GM18870 (cell line): ENCODE data around the gene PIRT.

Source experiments
- ATAC-seq: cut with Tn5 transposase; IDR thresholded peaks from one replicate; pipeline ENCODE4 v1.9.1; 2021; ENCODE audit warnings: moderate library complexity; ENCODE audit not compliant: unreplicated experiment

PIRT gene

GRCh38 chr17:10821770-10822169, 16.1 kb downstream of the PIRT start:
- no peak for ATAC-seq

GRCh38 chr17:10821054-10821453, 16.8 kb downstream of the PIRT start:
- no peak for ATAC-seq

- ATAC-seq: no peak
Measured at GRCh38 chr17:10815319-10815718, 22.6 kb downstream of the PIRT start.

- no peak for ATAC-seq
Measured at GRCh38 chr17:10814075-10814474, 23.8 kb downstream of the PIRT start.

- ATAC-seq: no peak
Measured at GRCh38 chr17:10812674-10813073, 25.2 kb downstream of the PIRT start.

GRCh38 chr17:10809605-10810004, 28.3 kb downstream of the PIRT start:
- no peak for ATAC-seq

GRCh38 chr17:10807704-10808128, 30.2 kb downstream of the PIRT start:
- ATAC-seq: no peak

- no peak for ATAC-seq
Measured at GRCh38 chr17:10806545-10807262, 31.2 kb downstream of the PIRT start.

GRCh38 chr17:10805911-10806310, 32.0 kb downstream of the PIRT start:
- ATAC-seq: no peak

GRCh38 chr17:10804546-10804945, 33.3 kb downstream of the PIRT start:
- ATAC-seq: no peak

GRCh38 chr17:10803830-10804475, 33.9 kb downstream of the PIRT start, which contains the start of gene TMEM238L:
Gene TMEM238L (minus strand): TSS chr17:10804099. CDS start chr17:10803963, 136 bp downstream.
- no peak for ATAC-seq

GRCh38 chr17:10803350-10803749, 34.5 kb downstream of the PIRT start:
- no peak for ATAC-seq

- ATAC-seq: no peak
Measured at GRCh38 chr17:10802496-10803284, 35.2 kb downstream of the PIRT start.

GRCh38 chr17:10799407-10799806, 38.5 kb downstream of the PIRT start:
- no peak for ATAC-seq

GRCh38 chr17:10798910-10799309, 39.0 kb downstream of the PIRT start:
- no peak for ATAC-seq

GRCh38 chr17:10798332-10798749, 39.5 kb downstream of the PIRT start:
- ATAC-seq: no peak

GRCh38 chr17:10797476-10798328, 40.2 kb downstream of the PIRT start:
- no peak for ATAC-seq

GRCh38 chr17:10793816-10794215, 44.1 kb downstream of the PIRT start:
- no peak for ATAC-seq

- ATAC-seq: no peak
Measured at GRCh38 chr17:10793256-10793655, 44.6 kb downstream of the PIRT start.

GRCh38 chr17:10792151-10792550, 45.7 kb downstream of the PIRT start:
- ATAC-seq: no peak
